HTERT RPE-1 (cell line): Measurements from ENCODE around the gene CDK5.
"Not testable (repeated sequence)": the region's sequence is repeated elsewhere in the genome, so short reads cannot be mapped to it uniquely, and the experiment has no call there.

Experiments
- in situ Hi-C: fragments of 300-500 bp; cut with MboI; formaldehyde crosslinking; loops from 4 replicates; pipeline ENCODE4 v1.14.3; 2020; ENCODE audit warnings: low sequenced_read_pairs

CDK5 gene

DNA sequence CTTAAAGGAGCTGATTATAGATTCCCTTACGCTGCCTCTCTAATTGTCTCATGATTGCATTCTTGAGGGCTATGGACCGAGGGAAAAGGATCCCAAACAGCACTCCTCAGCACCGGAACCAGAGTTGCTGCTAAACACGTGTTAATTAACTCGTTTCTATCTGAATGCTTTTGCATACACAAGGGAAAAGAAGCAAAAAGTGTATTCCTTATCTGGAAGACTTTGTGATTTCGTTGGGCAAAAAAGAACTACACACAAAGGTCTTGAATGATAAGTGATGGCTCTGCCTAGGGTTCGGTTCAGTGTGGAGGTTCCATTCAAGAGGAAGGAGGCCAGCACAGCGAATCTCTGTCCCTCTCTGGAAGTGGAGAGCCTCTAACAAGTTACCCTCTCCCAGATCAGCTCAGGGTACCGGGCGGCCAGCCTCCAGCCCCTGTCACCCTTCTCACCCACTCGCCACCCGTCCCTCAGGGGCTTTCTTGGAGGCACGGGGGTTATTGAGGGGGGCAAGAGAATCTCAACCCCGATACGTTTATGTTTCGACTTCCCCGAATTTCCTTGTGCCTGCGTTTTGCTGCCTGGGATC lies 1.2 kb upstream of the CDK5 start:
- in situ Hi-C loops: no loop called here

DNA sequence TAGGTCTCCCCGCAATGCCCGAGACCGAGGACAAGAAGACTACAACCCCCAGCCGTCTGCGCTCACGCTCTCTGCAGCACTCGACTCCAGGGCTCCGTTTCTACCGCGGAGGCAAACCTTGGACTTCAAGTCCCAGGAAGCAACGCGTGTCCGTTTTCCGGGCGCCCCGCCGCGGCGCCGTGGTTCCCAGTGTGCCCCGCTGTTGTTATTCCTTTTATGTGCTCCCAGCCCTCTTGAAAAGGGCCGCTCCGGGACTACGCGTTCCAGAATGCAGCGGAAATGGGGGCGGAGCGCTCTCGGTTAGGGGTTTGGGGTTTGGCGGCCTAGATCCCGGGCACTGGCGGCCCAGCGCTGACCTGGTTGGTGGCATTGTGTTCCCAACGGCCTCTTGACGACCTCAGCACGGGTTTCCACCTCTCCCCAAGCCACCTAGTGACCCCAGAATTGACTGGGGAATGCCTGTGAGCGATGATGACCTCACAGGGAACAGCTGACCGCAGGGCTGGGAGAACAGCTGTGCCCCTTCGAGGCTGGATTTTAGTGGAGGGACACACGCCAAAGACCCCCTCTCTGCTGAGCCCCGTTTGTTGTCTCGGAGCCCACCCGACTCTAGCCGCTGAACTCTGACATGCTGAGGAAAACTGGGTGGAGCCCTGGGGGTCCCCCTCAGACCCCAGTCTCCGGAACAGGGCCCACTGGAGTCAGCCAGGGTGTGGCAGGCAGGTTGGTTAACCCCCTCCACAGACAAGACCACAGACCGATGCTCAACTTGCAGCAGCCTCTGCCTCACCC lies 488 bp upstream of the CDK5 start:
- in situ Hi-C loops: no loop called here

DNA sequence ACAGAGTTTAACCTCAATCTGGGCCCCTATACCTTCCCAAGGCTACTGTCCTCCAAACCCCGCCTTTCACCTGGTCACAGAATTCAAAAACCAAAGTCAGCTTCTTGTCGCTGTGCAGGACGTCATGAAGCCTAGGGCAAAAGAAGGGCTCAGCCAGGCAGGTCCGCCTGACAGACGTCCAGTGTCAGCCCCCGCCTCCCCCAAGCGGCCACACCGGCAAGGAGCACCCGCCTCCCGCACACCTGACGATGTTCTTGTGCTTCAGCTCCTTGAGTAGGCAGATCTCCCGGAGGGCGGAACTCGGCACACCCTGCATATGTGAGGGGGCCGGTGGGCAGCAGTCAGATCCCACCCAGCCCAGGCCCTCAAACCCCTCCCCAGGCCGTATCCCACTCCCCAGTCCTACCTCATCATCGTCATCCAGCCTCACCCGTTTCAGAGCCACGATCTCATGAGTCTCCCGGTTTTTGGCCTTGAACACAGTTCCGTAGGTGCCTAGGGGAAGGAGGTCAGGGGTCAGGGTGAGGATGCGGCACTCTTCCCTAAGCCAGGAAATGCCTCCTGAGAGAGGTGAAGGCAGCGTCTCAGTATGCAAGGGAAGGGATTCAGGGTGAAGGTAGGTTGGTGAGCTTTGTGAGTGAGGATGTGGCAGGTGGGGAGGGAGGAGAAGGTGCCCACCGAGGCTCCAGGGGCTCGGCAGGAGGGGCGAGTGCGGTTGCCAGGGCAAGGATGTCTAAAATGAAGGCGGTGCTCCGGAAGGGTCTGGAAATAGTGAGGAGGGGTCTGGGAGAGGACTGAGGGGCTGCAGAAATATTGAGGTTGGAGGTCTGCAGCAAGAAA lies 811 bp downstream of the CDK5 start:
- in situ Hi-C loops: no loop called here

DNA sequence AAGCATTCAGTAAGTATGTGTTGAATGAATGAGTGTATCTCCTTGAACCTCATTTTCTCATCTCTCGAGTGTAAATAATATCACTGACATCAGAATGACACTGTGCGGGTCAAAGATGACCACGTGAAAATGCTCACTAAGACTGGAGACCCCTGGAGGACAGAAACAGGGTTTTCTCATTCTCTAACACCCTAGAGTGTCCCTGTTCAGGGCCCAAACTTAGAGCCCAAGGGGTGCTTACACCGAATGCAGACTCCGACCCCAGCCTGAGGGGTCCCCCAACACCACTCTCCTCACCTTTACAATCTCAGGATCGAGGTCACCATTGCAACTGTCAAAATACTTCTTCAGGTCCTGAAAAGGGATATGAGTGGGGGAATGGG lies 1.4 kb downstream of the CDK5 start:
- in situ Hi-C loops: no loop called here

DNA sequence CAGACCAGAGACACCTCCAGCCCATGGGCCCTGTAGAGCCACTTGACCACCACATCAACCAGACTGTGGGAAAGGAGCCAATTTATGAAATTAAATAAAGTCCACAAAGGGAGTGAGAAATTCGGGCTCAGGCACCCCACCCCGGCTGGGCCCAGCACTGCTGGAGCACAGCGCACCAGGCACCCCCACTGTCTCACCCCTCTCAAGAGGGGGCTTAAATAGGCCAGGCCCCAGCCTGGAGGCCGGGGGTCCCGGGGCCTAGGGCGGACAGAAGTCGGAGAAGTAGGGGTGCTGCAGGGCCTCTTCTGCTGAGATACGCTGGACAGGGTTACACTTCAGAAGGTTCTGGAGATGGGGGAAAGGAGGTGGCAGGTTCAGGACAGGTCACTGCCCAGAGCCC lies 3.9 kb downstream of the CDK5 start:
- in situ Hi-C loops: no loop called here

DNA sequence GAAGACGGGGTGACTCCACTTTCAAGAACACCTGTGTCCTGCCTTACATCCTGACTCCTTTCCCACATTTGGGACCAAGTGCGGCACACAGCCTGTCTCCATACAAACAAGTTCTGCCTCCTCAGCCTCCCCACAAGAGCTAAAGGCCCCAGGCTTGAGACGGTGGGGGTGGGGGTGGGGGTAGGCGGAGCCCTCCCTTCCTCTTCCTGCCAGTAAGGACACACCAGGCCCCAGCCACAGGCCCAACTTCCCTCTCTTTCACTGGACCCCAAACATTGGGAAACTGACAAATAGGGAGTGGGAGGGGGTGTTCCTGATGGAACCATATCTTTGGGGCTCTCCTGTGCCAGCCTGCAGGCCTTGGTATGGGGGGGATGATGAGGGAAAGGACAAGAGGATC lies 4.6 kb downstream of the CDK5 start:
- in situ Hi-C loops: no loop called here

DNA sequence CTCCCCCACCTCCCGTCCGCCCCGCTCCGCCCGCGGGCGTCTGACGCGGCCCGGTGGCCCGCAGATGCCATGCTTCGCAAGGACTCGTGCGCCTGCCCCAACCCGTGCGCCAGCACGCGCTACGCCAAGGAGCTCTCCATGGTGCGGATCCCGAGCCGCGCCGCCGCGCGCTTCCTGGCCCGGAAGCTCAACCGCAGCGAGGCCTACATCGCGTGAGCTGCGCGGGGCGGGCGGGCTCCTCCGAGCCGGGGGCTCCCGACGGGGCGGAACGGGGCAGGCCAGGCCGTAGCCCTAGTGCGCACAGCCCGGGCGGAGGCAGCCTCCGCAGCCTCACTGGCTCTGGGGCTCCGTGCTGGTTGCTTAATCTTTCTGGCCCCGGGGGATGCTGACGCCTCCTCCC lies 6.6 kb downstream of the CDK5 start:
- in situ Hi-C loops: no loop called here

DNA sequence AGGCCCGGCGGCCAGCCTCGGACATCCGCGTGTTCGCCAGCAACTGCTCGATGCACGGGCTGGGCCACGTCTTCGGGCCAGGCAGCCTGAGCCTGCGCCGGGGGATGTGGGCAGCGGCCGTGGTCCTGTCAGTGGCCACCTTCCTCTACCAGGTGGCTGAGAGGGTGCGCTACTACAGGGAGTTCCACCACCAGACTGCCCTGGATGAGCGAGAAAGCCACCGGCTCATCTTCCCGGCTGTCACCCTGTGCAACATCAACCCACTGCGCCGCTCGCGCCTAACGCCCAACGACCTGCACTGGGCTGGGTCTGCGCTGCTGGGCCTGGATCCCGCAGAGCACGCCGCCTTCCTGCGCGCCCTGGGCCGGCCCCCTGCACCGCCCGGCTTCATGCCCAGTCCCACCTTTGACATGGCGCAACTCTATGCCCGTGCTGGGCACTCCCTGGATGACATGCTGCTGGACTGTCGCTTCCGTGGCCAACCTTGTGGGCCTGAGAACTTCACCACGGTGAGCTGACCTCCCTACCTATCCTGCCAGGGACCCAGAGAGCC lies 8.7 kb downstream of the CDK5 start:
- in situ Hi-C loops: no loop called here

DNA sequence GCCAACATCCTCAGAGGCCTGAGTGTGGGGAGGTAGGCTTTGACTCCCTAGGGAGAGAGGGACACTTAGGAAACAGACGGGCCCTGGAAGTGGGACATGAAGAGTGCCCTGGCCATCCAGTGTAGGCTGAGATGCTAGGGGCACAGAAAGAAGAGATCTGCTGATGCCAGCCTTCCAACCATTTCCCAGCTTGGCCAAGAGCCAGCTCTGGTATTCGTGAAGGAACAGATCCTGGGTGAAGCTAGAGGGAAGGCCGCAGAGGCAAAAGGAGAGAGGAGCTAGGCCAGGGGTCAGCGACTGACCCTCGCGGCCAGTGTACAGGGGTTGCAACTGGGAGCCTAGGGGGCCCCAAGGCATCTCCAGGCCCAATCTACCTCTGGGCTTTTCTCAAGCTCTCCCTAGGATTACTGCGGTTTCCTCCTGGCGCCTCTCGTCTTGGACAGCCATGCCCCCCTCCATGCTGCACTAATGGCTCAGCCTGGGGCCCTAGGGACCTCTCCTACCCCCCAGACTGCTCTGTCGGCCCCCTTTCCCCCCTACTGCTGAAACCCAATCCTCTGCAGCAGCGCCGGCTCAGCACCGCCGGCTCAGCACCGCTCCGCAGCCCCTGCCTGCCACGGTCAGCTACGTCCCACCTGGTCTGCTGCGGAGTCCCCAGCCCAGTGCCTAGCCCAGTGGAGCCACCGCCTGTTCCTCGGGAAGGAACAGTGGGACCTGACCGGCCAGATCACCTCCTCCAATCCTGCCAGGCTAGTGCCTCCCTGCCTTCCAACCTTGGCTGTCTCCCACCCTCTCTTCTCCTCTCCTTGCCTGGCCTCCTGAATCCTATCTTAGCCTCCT lies 9.5 kb downstream of the CDK5 start, which contains the start of gene ASIC3:
Gene ASIC3 (plus strand): TSS at position 556 of the 840 bp plus-strand sequence. CDS start 355 bp downstream, outside the sequence.
- in situ Hi-C loops: no loop called here

DNA sequence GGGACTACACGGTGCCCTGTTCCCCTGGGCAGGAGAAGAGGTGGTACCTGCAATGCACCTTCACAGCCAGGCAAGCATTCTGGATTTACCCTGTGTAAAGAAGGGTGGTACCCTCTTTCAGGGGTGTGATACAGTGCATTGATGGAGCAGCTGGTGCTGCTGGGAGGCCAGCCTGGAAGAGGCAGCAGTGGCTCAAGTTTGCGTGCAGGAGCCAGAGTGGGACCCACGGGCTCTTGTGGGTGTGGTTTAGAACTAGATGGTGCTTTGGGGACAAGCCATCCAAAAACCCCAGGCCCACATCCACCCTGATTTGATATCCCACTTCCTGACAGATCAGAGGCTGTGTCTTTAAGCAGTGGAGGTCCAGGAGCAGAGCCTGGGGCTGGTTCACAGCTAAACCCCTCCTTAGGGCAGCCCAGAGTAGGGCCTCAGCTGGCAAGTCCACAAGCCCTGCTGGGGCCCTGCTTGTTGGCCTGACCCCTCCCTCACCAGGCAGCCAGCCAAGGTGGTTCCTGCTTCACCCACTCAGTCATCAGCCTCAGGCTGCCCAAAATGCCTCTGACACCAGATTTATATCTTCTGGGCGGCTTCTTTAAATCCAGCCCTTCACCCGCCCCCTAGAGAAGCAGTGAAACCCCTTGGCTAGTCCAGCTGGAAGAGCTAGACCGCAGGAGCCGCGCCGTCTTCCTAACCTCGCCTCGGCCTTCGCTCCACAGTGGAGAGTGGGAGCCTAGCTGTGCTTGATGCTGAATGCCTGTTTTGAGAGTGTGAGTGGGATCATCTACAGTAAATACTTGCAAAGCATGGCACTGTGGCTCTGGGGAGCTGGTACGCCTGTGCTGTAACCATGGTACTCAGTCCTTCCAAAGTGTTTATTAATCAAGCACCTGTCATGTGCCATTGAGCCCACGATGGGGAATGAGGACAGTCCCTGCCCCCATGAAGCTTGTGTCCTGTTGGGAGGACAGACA lies 10.8 kb downstream of the CDK5 start:
- in situ Hi-C loops: no loop called here

DNA sequence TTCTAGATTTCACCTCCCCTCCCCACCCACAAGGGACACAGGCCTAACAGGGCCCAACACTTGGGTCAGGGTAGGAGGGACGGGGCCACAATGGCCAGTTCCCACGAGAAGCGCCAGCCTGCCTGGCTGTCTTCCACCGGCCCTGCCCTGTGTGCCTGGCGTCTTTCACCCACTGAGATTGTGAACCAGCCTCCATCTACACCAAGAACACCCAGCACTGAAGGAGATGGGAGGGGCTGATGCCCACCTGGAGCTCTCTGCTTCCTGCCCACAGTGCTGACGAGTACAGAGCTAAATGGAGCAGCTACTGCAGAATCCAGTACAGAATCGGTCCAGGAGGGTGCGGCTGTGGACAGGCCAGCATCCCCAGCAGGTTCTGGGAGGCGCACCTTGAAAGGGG lies 11.7 kb downstream of the CDK5 start:
- in situ Hi-C loops: no loop called here

DNA sequence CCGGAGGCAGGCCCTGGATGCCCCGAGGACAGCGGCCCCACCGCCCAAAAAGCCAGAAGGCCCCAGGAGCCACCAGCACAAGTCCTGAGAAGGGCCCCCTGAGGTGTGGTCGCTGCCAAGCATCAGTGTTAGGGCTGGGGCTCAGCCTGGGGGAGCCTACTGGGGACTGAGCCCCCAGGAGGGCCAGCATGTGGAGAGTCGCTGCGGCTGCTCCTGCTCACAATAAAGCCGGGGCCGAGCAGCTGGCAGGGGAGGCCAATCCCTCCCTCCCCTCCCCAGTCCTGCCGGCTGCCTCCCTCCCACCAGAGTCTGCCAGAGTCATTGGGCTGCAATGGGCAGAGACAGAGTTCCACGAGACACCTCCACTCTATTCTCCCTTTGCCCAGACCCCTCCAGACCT lies 12.4 kb downstream of the CDK5 start:
- in situ Hi-C loops: no loop called here

DNA sequence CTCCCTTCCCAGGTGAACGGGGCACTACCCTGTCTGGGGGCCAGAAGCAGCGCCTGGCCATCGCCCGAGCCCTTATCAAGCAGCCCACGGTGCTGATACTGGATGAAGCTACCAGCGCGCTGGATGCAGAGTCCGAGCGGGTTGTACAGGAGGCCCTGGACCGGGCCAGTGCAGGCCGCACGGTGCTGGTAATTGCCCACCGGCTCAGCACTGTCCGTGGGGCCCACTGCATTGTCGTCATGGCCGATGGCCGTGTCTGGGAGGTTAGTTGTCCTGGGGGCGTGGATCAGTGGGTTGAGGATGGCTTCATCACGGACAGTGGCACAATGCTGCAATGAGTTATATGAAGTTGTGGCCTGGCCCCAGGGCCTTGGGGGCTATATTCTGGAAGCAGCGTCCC lies 13.7 kb downstream of the CDK5 start:
- in situ Hi-C loops: no loop called here

DNA sequence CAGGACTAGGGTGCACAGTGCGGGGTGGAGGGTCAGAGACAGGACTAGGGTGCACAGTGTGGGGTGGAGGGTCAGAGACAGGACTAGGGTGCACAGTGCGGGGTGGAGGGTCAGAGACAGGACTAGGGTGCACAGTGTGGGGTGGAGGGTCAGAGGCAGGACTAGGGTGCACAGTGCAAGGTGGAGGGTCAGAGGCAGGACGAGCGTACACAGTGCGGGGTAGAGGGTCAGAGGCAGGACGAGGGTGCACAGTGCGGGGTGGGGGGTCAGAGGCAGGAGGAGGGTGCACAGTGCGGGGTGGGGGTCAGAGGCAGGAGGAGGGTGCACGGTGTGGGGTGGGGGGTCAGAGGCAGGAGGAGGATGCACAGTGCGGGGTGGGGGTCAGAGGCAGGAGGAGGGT lies 14.2 kb downstream of the CDK5 start:
- in situ Hi-C loops: not testable (repeated sequence)

DNA sequence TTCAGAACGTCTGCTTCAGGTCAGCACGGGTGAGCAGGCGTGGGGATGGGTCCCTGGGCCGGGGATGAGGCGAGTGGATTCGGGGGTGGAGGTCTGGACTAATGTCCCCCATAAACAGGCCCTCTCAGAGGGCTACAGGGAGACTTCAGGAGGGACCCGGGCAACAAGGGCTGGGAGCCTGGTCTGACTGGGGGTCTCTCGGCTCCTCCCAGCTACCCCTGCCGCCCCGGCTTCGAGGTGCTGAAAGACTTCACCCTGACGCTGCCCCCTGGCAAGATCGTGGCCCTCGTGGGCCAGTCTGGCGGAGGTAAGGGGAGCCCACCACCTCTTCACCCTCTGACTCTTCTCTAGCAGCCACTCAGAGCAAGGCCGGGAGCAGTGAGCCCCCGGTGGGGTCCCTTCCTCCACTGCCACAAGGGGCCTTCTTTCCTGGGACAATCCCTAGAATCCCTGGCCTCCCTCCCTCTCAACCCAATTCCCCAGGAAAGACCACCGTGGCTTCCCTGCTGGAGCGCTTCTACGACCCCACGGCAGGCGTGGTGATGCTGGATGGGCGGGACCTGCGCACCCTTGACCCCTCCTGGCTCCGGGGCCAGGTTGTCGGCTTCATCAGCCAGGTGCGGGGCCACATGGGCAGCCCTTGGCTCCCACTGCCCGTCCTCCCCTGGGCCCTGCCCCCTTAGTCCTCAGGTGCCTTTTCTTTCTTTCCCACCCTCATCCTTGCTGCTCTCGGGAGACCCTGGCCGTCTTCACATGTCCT lies 16.9 kb downstream of the CDK5 start:
- in situ Hi-C loops: no loop called here

DNA sequence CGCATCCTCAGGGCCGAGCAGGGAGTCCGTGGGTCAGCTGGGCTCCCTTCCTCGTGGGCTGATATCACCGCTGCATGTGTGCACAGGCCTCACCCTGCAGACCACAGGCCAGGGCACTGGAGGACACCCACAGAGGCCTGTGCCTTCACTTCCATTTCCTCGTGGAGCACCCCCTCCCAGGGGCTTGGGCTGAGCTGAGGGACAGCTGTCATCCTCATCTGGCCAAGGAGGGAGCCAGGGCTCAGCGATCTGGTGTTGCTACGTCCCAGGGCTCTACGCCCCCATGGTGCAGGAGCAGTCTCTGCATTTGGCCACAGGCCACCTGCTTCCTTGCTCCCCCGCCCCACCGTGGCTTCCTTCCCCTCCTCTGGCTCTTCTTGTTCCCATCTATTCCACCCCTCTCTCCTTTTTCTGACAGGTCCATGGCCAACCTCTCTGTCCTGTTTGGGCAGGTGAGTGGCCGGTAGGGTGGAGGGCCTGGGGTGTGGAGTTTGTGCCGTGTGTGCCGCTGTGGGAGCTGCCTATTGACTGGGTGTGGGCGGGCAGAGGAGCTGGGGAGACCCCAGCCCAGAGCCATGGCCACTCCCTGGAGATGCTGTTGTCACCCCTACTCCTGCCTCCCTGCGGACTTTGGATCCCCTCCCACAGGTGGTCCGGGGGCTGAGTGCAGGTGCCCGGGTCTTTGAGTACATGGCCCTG lies 17.7 kb downstream of the CDK5 start:
- in situ Hi-C loops: no loop called here

DNA sequence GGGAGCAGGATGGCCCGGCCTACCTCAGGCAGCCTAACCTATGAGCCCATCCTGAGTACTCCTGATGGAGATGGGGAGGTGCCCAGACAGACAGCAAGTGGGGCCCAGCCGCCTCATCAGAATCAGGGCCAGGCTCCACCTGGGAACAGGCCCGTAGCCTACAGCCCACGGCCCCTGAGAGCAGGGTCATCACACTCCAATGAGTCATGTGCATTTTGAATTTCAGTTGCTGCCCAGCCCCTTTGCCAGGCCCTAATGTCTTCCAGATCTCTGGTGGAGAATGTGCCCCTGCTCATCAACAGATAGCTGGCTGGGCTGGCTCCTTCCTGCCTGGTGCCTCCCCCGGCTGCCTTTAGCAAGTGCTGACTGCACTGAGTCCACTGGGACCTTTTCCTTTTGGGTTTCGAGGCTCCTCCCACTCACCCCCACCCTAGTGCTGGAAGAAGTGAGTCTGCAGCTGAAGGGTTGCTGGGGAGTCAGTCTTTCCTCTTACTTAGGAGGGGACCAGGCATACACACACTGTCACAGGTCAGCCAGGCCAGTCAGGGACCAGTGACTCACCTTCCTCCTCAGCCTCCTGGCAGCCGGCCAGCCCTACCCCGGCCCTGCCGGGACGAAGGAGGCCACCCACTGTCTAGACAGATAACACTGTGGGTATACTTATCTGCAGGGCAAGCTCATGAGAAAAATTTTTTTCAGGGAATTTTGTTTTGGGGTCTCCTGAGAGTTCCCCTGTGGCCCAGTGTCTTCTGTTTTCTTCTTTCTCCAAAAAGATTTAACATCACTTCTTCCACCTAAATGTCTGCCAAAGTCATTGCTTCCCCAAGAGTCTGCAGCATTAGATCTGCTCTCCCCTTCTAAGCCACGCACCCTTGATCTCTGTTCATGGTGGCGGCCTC lies 18.5 kb downstream of the CDK5 start:
- in situ Hi-C loops: no loop called here
